ENCODE data around the gene DESI1.
"Not testable (repeated sequence)": the region's sequence is repeated elsewhere in the genome, so short reads cannot be mapped to it uniquely, and the experiment has no call there.

Gene DESI1

GRCh38 chr22:41560095-41560471 lies 60.8 kb downstream of the DESI1 start:
- H3K4me3 ChIP-seq (ENCODE audit: low read length) = peak overlapping the region; percentile 30; the same call in 1 of the 2 replicates
- no peaks in the 10 kb centered on the region for H3K27me3 ChIP-seq (replicated peaks; ENCODE audit: insufficient read depth, low read length)
- no peaks in the 10 kb centered on the region for H3K79me2 ChIP-seq (ENCODE audit: low read length)
- TF ChIP-seq EZH2 (optimal IDR thresholded peaks at IDR 0.05; ENCODE audit: low read depth, low read length) (no peak), EZH2phosphoT487 (IDR thresholded peaks at IDR 0.05; ENCODE audit: low read length) (no peak), CTCF (IDR thresholded peaks at IDR 0.05; ENCODE audit: low read length) (no peak)
- no peaks in the 10 kb centered on the region for H3K36me3 ChIP-seq (replicated peaks; ENCODE audit: insufficient read depth, low read length)
- H3K9me2 ChIP-seq (replicated peaks; ENCODE audit: insufficient read depth, low read length) = no peaks in the 10 kb centered on the region
- H2AFZ ChIP-seq (ENCODE audit: low read length) = peak overlapping the region; percentile 46
- DNase-seq = peak; percentile 6
- peak overlapping the region; percentile 37; the same call in 1 of the 2 replicates for H3K27ac ChIP-seq (ENCODE audit: low read length)
- peaks cover 8% of the 10 kb centered on the region for H3F3A ChIP-seq (ENCODE audit: insufficient read depth, low read length)
- no peaks in the 10 kb centered on the region for H4K20me1 ChIP-seq (ENCODE audit: insufficient read depth, low read length)
- H3K9ac ChIP-seq (ENCODE audit: low read length) = no peak overlapping the region; the same call in 1 of the 2 replicates
- H3K9me3 ChIP-seq (replicated peaks; ENCODE audit: insufficient read depth, low read length) = no peaks in the 10 kb centered on the region
- peak overlapping the region; percentile 68; the same call in 1 of the 2 replicates for H3K4me2 ChIP-seq (ENCODE audit: low read depth, low read length)
- peaks cover 19% of the 10 kb centered on the region for H3K4me1 ChIP-seq (ENCODE audit: low read length)

- H3K9me2 ChIP-seq (replicated peaks; ENCODE audit: insufficient read depth, low read length); H3K4me3 ChIP-seq (ENCODE audit: low read length); H3F3A ChIP-seq (ENCODE audit: insufficient read depth, low read length); H3K4me2 ChIP-seq (ENCODE audit: low read depth, low read length); DNase-seq; H4K20me1 ChIP-seq (ENCODE audit: insufficient read depth, low read length); H3K79me2 ChIP-seq (ENCODE audit: low read length); H3K27ac ChIP-seq (ENCODE audit: low read length); H3K36me3 ChIP-seq (replicated peaks; ENCODE audit: insufficient read depth, low read length); H2AFZ ChIP-seq (ENCODE audit: low read length); H3K9me3 ChIP-seq (replicated peaks; ENCODE audit: insufficient read depth, low read length); H3K9ac ChIP-seq (ENCODE audit: low read length); H3K27me3 ChIP-seq (replicated peaks; ENCODE audit: insufficient read depth, low read length): not testable (repeated sequence)
- peaks cover 19% of the 10 kb centered on the region for H3K4me1 ChIP-seq (ENCODE audit: low read length)
These were observed 62.6 kb downstream of the DESI1 start for GRCh38 chr22:41558241-41558630.

- peak overlapping the region; percentile 71 for H3K4me2 ChIP-seq (ENCODE audit: low read depth, low read length)
- no peaks in the 10 kb centered on the region for H4K20me1 ChIP-seq (ENCODE audit: insufficient read depth, low read length)
- TF ChIP-seq EZH2 (optimal IDR thresholded peaks at IDR 0.05; ENCODE audit: low read depth, low read length) (no peak), EZH2phosphoT487 (IDR thresholded peaks at IDR 0.05; ENCODE audit: low read length) (no peak), CTCF (IDR thresholded peaks at IDR 0.05; ENCODE audit: low read length) (no peak)
- H3K9me3 ChIP-seq (replicated peaks; ENCODE audit: insufficient read depth, low read length) = no peaks in the 10 kb centered on the region
- no peaks in the 10 kb centered on the region for H3K36me3 ChIP-seq (replicated peaks; ENCODE audit: insufficient read depth, low read length)
- no peaks in the 10 kb centered on the region for H3K27me3 ChIP-seq (replicated peaks; ENCODE audit: insufficient read depth, low read length)
- H3K4me1 ChIP-seq (ENCODE audit: low read length) = peaks cover 19% of the 10 kb centered on the region
- no peak overlapping the region for H3K4me3 ChIP-seq (ENCODE audit: low read length)
- H3K79me2 ChIP-seq (ENCODE audit: low read length) = no peaks in the 10 kb centered on the region
- H3K9ac ChIP-seq (ENCODE audit: low read length) = no peak overlapping the region
- H2AFZ ChIP-seq (ENCODE audit: low read length) = peak overlapping the region; percentile 28; the same call in 1 of the 2 replicates
- peaks cover 8% of the 10 kb centered on the region for H3F3A ChIP-seq (ENCODE audit: insufficient read depth, low read length)
- peak; percentile 74 for DNase-seq
- no peaks in the 10 kb centered on the region for H3K9me2 ChIP-seq (replicated peaks; ENCODE audit: insufficient read depth, low read length)
- peak overlapping the region; percentile 24; the same call in 1 of the 2 replicates for H3K27ac ChIP-seq (ENCODE audit: low read length)
These were observed 63.2 kb downstream of the DESI1 start for GRCh38 chr22:41557401-41558240.

DNA sequence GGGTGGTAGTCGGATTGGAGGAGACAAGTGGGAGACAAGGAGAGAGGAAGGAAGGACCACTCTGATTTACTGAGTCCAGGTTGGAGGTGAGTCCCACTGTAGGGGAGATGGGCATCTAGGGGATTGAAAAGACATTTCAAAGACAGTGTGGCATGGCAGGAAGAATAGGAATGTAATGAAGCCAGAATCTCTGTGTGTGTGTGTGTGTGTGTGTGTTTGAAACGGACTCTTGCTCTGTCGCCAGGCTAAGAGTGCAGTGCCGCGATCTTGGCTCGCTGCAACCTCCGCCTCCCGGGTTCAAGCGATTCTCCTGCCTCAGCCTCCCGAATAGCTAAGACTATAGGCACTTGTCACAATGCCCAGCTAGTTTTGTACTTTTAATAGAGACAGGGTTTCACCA lies 64.3 kb downstream of the DESI1 start:
- Histone ChIP-seq H3K79me2 (ENCODE audit: low read length) (no peaks in the 10 kb centered on the region), H3K4me2 (ENCODE audit: low read depth, low read length) (peak overlapping the region; percentile 71; the same call in 1 of the 2 replicates), H3K36me3 (replicated peaks; ENCODE audit: insufficient read depth, low read length) (no peaks in the 10 kb centered on the region), H3K4me1 (ENCODE audit: low read length) (peaks cover 19% of the 10 kb centered on the region), H3K9me2 (replicated peaks; ENCODE audit: insufficient read depth, low read length) (no peaks in the 10 kb centered on the region), H3K9ac (ENCODE audit: low read length) (no peak overlapping the region), H3K27me3 (replicated peaks; ENCODE audit: insufficient read depth, low read length) (no peaks in the 10 kb centered on the region), H3K9me3 (replicated peaks; ENCODE audit: insufficient read depth, low read length) (no peaks in the 10 kb centered on the region), H3K4me3 (ENCODE audit: low read length) (no peak overlapping the region), H3F3A (ENCODE audit: insufficient read depth, low read length) (peaks cover 8% of the 10 kb centered on the region), H3K27ac (ENCODE audit: low read length) (peak overlapping the region; percentile 62; the same call in 1 of the 2 replicates), H4K20me1 (ENCODE audit: insufficient read depth, low read length) (no peaks in the 10 kb centered on the region), H2AFZ (ENCODE audit: low read length) (no peak overlapping the region)
- DNase-seq = no peak
- TF ChIP-seq CTCF (IDR thresholded peaks at IDR 0.05; ENCODE audit: low read length) = no peak
- no peak for TF ChIP-seq EZH2phosphoT487 (IDR thresholded peaks at IDR 0.05; ENCODE audit: low read length)
- TF ChIP-seq EZH2 (optimal IDR thresholded peaks at IDR 0.05; ENCODE audit: low read depth, low read length) = no peak
